GM12801 (cell line): ENCODE measurements around the gene GABRB3.

ENCODE experiments used
- TF ChIP-seq, protein P1 (sequence below): IDR thresholded peaks from one replicate; pipeline ENCODE4 v1.5.1; 2011; ENCODE audit warnings: control low read depth; ENCODE audit not compliant: insufficient read length; ENCODE audit errors: extremely low read depth

The GABRB3 gene

DNA sequence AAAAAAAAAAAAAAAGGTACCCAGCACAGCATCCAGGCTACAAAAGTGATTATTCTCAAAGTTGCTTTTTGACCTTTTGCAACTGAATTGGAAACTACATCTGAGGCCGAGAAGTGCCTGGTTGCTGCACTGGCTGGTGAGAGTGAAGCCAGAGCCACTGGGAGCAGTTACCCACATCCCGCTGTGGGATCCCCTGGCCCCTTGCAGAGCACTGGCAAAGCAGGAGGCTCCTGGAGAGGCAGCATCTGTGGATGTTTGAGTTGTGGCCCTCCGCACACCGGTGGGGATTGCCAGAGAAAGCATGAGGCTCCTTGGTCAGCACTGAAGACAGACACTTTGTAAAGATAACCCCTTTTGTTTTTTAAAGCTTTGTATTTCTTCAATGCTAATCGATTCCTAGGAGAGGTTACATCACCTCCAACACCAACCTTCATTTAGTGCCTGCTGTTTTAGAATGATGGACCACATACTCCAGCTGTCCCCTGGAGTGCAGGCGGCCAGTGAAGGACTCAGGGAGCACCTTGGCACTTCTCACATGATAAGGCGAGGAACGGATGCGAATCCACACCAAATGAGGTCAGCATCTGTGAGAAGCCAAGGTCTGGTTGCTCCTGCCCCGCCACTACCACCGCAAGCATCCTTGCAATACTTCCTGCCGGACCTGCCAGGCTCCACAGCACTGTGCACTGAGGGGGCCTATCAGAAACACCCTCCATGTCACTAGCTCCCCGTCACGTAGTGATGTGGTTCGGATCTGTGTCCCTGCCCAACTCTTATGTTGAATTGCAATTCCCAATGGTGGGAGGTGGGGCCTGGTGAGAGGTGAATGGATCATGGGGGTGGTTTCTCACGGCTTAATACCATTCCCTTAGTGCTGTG lies 256.5 kb downstream of the GABRB3 start:
- TF ChIP-seq, protein P1, sequence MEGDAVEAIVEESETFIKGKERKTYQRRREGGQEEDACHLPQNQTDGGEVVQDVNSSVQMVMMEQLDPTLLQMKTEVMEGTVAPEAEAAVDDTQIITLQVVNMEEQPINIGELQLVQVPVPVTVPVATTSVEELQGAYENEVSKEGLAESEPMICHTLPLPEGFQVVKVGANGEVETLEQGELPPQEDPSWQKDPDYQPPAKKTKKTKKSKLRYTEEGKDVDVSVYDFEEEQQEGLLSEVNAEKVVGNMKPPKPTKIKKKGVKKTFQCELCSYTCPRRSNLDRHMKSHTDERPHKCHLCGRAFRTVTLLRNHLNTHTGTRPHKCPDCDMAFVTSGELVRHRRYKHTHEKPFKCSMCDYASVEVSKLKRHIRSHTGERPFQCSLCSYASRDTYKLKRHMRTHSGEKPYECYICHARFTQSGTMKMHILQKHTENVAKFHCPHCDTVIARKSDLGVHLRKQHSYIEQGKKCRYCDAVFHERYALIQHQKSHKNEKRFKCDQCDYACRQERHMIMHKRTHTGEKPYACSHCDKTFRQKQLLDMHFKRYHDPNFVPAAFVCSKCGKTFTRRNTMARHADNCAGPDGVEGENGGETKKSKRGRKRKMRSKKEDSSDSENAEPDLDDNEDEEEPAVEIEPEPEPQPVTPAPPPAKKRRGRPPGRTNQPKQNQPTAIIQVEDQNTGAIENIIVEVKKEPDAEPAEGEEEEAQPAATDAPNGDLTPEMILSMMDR: no peak

GRCh38 chr15:26504009-26504408 lies 268.9 kb downstream of the GABRB3 start:
- TF ChIP-seq, protein P1: no peak
